DND-41 (cell line): ENCODE measurements around the gene LDB1.

Source experiments
- ATAC-seq: fragments of 200-7000 bp; cut with Tn5 transposase; 3 replicates; pipeline ENCODE4 v1.9.1; 2021; ENCODE audit warnings: low read depth; ENCODE audit not compliant: insufficient read depth
- DNase-seq: peaks from one replicate; pipeline ENCODE4 v3.0.0-alpha.2; 2020
- H2AFZ ChIP-seq: 2 replicates; pipeline ENCODE4 v1.6.0; 2012; ENCODE audit warnings: low read depth, low read length
- H3K27ac ChIP-seq: 2 replicates; pipeline ENCODE4 v1.5.1; 2012; ENCODE audit warnings: low read length, inconsistent platforms
- H3K27me3 ChIP-seq: fragments of 200-600 bp; sonication (generic); 2 replicates; pipeline ENCODE4 v1.6.0; 2012; ENCODE audit warnings: low read length, mild to moderate bottlenecking, inconsistent platforms; ENCODE audit not compliant: insufficient read depth, poor library complexity
- H3K36me3 ChIP-seq: 2 replicates; pipeline ENCODE4 v1.5.1; 2012; ENCODE audit warnings: low read length, inconsistent platforms; ENCODE audit not compliant: insufficient read depth
- H3K4me1 ChIP-seq: 2 replicates; pipeline ENCODE4 v1.5.1; 2012; ENCODE audit warnings: mild to moderate bottlenecking, low read length; ENCODE audit not compliant: insufficient read depth
- H3K4me2 ChIP-seq: 2 replicates; pipeline ENCODE4 v1.6.0; 2012; ENCODE audit warnings: mild to moderate bottlenecking, moderate library complexity, low read length, inconsistent platforms; ENCODE audit not compliant: insufficient read depth
- H3K4me3 ChIP-seq, 2 experiments: fragments of 200-600 bp in 1 of 2; shearing (Covaris generic) in 1 of 2; 2 replicates each; pipeline ENCODE4 v1.5.1; 2012 to 2016; ENCODE audit warnings: inconsistent platforms in 2 of 2, low read length in 2 of 2, mild to moderate bottlenecking in 2 of 2, low read depth in 1 of 2, moderate library complexity in 1 of 2
- H3K79me2 ChIP-seq: 2 replicates; pipeline ENCODE4 v1.6.0; 2012; ENCODE audit warnings: low read length, inconsistent platforms; ENCODE audit not compliant: insufficient read depth
- H3K9ac ChIP-seq: 2 replicates; pipeline ENCODE4 v1.6.0; 2012; ENCODE audit warnings: low read depth, mild to moderate bottlenecking, inconsistent platforms, low read length, moderate library complexity
- H3K9me3 ChIP-seq: 2 replicates; pipeline ENCODE4 v1.5.1; 2012; ENCODE audit warnings: low read length, moderate library complexity, mild to moderate bottlenecking, inconsistent platforms; ENCODE audit not compliant: insufficient read depth, severe bottlenecking
- H4K20me1 ChIP-seq: 2 replicates; pipeline ENCODE4 v1.6.0; 2012; ENCODE audit warnings: low read length; ENCODE audit not compliant: insufficient read depth
- CTCF ChIP-seq: IDR thresholded peaks from 2 replicates; pipeline ENCODE4 v1.5.1; 2012; ENCODE audit warnings: borderline replicate concordance, low read length, moderate library complexity, mild to moderate bottlenecking; ENCODE audit not compliant: poor library complexity, severe bottlenecking; ENCODE audit errors: extremely low read depth
- EZH2 ChIP-seq: IDR thresholded peaks from 3 replicates; pipeline ENCODE4 v1.6.1; 2012; ENCODE audit warnings: borderline replicate concordance, low read depth, mild to moderate bottlenecking, moderate library complexity, low read length, inconsistent platforms; ENCODE audit not compliant: severe bottlenecking

The LDB1 gene

DNA sequence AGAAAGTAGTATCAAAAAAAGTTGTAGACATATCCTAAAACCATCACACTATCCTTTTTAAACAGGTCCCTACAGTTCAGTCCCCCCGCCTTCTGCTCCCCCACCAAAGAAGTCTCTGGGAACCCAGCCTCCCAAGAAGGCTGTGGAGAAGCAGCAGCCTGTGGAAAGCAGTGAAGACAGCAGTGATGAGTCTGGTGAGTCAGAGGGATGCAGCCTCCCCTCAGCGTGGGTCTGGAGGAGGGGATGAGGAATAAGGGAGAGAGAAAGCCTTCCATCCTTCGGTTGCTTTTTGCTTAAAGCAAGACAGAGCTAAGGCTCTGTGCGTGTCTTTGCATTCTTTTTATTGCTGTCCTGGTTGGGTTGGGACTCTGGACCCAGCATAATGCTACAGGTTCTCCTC, 39.7 kb upstream of the LDB1 start:
- no peak for ATAC-seq
- Histone ChIP-seq H3K27ac (no peak overlapping the region), H3K36me3 (peaks cover 93% of the 10 kb centered on the region), H2AFZ (no peak overlapping the region), H3K27me3 (no peaks in the 10 kb centered on the region), H3K4me2 (no peak overlapping the region), H3K4me1 (peaks cover 15% of the 10 kb centered on the region; the same call in 1 of the 2 replicates), H3K9me3 (no peaks in the 10 kb centered on the region), H3K79me2 (peaks cover 36% of the 10 kb centered on the region), H3K4me3 (no peak overlapping the region), H3K9ac (no peak overlapping the region), H4K20me1 (peaks cover 70% of the 10 kb centered on the region; the same call in 1 of the 2 replicates)
- TF ChIP-seq EZH2 (no peak), CTCF (no peak)
- DNase-seq = no peak

DNA sequence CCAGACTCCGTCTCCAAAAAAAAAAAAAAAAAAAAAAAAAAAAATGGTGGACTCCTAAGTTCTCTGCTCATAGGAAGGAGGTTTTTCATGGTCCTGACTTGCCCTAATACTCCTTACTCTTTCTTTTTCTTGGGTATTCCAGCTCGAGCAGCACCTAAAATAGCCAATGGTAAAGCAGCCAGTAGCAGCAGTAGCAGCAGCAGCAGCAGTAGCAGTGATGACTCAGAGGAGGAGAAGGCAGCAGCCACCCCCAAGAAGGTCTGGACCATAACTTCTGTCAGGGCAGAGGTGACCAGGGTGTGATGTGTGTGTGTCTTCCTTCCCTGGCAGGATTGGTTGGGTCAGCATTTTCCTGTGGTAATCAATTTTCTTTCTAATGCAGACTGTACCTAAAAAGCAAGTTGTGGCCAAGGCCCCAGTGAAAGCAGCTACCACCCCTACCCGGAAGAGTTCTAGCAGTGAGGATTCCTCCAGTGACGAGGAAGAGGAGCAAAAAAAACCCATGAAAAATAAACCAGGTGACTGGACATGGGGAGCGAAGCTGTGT, 39.0 kb upstream of the LDB1 start:
- H3K4me2 ChIP-seq = no peak overlapping the region

GRCh38 chr10:102157224-102157623, 37.1 kb upstream of the LDB1 start:
- no peaks in the 10 kb centered on the region for H3K27me3 ChIP-seq
- DNase-seq (no peak), ATAC-seq (no peak)
- H3K9ac ChIP-seq = no peak overlapping the region
- no peak overlapping the region for H2AFZ ChIP-seq
- H3K4me2 ChIP-seq = no peak overlapping the region
- no peaks in the 10 kb centered on the region for H3K9me3 ChIP-seq
- peaks cover 62% of the 10 kb centered on the region for H3K79me2 ChIP-seq
- H3K4me1 ChIP-seq = peaks cover 34% of the 10 kb centered on the region
- peaks cover 78% of the 10 kb centered on the region for H4K20me1 ChIP-seq
- peaks cover 84% of the 10 kb centered on the region for H3K36me3 ChIP-seq
- no peak overlapping the region for H3K4me3 ChIP-seq
- H3K27ac ChIP-seq = no peak overlapping the region
- TF ChIP-seq EZH2 (no peak), CTCF (no peak)

More for the DNA sequence above, 39.0 kb upstream of the LDB1 start:
- ATAC-seq = no peak
- Histone ChIP-seq H3K9ac (no peak overlapping the region), H2AFZ (no peak overlapping the region), H3K4me3 (no peak overlapping the region), H3K36me3 (peaks cover 99% of the 10 kb centered on the region), H3K27me3 (no peaks in the 10 kb centered on the region), H3K4me1 (peaks cover 22% of the 10 kb centered on the region; the same call in 1 of the 2 replicates), H4K20me1 (peaks cover 77% of the 10 kb centered on the region), H3K27ac (no peak overlapping the region), H3K79me2 (peaks cover 43% of the 10 kb centered on the region), H3K9me3 (no peaks in the 10 kb centered on the region)
- TF ChIP-seq CTCF = no peak
- TF ChIP-seq EZH2 = no peak
- DNase-seq = no peak
